GM23338 (cell line): Measurements from ENCODE around the gene KYNU.

Source experiments
- CREB1 ChIP-seq: fragments of 250-450 bp; sonication (Bioruptor Pico); IDR thresholded peaks from 2 replicates; pipeline ENCODE4 v1.5.0; 2020; ENCODE audit warnings: low read depth, mild to moderate bottlenecking, moderate library complexity
- CTCF ChIP-seq, 2 experiments: fragments of 200-600 bp in 1 of 2; sonication (generic) in 1 of 2; conservative IDR thresholded peaks; 2 replicates each; pipeline versions ENCODE4 v1.5.1 to v1.6.1; 2016 to 2017; ENCODE audit warnings: antibody characterized with exemption in 2 of 2, low read depth in 2 of 2, mild to moderate bottlenecking in 2 of 2, moderate library complexity in 1 of 2
- ETS1 ChIP-seq: IDR thresholded peaks from 2 replicates; pipeline ENCODE4 v1.6.1; 2016; ENCODE audit warnings: antibody characterized with exemption
- EZH2 ChIP-seq: fragments of 200-600 bp; sonication (generic); IDR thresholded peaks from one replicate; pipeline ENCODE4 v1.8.0; 2017; ENCODE audit warnings: antibody characterized with exemption, mild to moderate bottlenecking, low read depth; ENCODE audit not compliant: unreplicated experiment
- EZH2phosphoT487 ChIP-seq: fragments of 200-600 bp; sonication (generic); IDR thresholded peaks from one replicate; pipeline ENCODE4 v1.8.1; 2018; ENCODE audit warnings: antibody characterized with exemption; ENCODE audit not compliant: unreplicated experiment
- JUNB ChIP-seq: IDR thresholded peaks from one replicate; pipeline ENCODE4 v1.6.1; 2016; ENCODE audit warnings: antibody characterized with exemption; ENCODE audit not compliant: unreplicated experiment
- NANOG ChIP-seq: IDR thresholded peaks from 2 replicates; pipeline ENCODE4 v1.6.1; 2016; ENCODE audit warnings: antibody characterized with exemption, borderline replicate concordance
- POLR2AphosphoS5 ChIP-seq: IDR thresholded peaks from 2 replicates; pipeline ENCODE4 v1.6.1; 2016; ENCODE audit warnings: antibody characterized with exemption, low read depth
- REST ChIP-seq: IDR thresholded peaks from one replicate; pipeline ENCODE4 v1.6.1; 2018; ENCODE audit warnings: antibody characterized with exemption; ENCODE audit not compliant: unreplicated experiment
- STAT1 ChIP-seq: IDR thresholded peaks from one replicate; pipeline ENCODE4 v1.6.1; 2016; ENCODE audit warnings: antibody characterized with exemption; ENCODE audit not compliant: unreplicated experiment
- ZNF331 ChIP-seq: fragments of 250-450 bp; sonication (Bioruptor Pico); IDR thresholded peaks from 2 replicates; pipeline ENCODE4 v1.5.0; 2020; ENCODE audit warnings: low read depth, mild to moderate bottlenecking, moderate library complexity
- ZNF462 ChIP-seq: fragments of 250-450 bp; sonication (Bioruptor Pico); IDR thresholded peaks from 2 replicates; pipeline ENCODE4 v1.5.0; 2020; ENCODE audit warnings: mild to moderate bottlenecking, moderate library complexity

- no peak for TF ChIP-seq EZH2phosphoT487
- no peak for TF ChIP-seq EZH2
- TF ChIP-seq POLR2AphosphoS5 = no peak
- no peak for TF ChIP-seq CTCF (conservative IDR thresholded peaks at IDR 0.05; ENCODE audit: low read depth in 2 of 2)
- no peak for TF ChIP-seq ZNF462 (CRISPR knock-in tag)
- no peak for TF ChIP-seq REST
- no peak for TF ChIP-seq CREB1 (CRISPR knock-in tag)
- no peak for TF ChIP-seq ETS1
- no peak for TF ChIP-seq JUNB
- TF ChIP-seq STAT1 = no peak
- no peak for TF ChIP-seq NANOG
- TF ChIP-seq ZNF331 (CRISPR knock-in tag) = no peak
Measured at GRCh38 chr2:142867136-142867535, 10.3 kb upstream of the KYNU start.
